ENCODE data around the gene NAPG. TPM values are rescaled to one million over a fixed set of nuclear protein-coding genes. Genes with fewer than 3 reads are reported as not detected.
A peak's percentile ranks its signal among the peaks of the same experiment; 100 is the strongest.
"Not testable (repeated sequence)": the region's sequence is repeated elsewhere in the genome, so short reads cannot be mapped to it uniquely, and the experiment has no call there.

The NAPG gene
- total RNA-seq, 2 experiments from 2014 or later: 26.6 to 32.1 TPM

GRCh38 chr18:10559553-10560451, 34.0 kb downstream of the NAPG start:
- Mint-ChIP-seq H3K9me3 (no peaks in the 10 kb centered on the region), H3K36me3 (ENCODE audit: low read depth) (peaks cover 17% of the 10 kb centered on the region), H3K27me3 (no peaks in the 10 kb centered on the region), H3K4me1 (peaks cover 5% of the 10 kb centered on the region), H3K27ac (no peak overlapping the region), H3K4me3 (no peak overlapping the region)
- CTCF ChIA-PET: interaction anchor here (1.0 to 1.5 kb wide), 4 partner anchors 9 to 132 kb away, joined by 3 to 5 read pairs (median 4); no protein-coding TSS in a partner anchor
- POLR2A ChIA-PET: no interaction called here
- no peak for DNase-seq

DNA sequence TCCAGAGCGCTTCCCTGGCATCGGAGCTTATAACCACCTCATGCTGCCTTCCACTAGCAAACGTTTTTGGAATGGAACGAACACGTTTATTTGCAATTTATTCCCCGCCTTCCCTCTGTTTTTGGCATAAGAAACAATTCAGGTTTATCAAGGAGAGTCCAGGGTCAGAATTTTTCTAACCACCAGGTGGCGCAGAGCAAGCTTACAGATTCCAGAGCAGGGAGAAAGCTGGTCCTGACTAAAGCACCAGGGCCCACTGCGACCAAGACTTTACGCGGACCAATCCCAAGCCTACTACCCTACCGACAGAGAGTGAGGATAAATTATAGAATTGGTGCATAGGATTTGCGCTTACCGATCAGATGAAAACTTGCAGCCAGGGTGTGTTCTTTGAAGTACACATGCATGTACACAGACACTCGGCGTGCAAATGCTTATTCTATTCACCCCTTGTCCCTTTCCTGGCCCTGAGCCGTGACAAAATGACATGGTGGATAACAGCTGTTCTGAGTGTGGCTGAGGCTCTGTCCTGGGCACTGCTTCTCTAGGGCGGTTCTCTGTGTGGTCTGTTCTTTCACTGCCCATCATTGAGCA, 34.7 kb downstream of the NAPG start:
- Mint-ChIP-seq H3K9me3 (no peaks in the 10 kb centered on the region), H3K4me3 (no peak overlapping the region), H3K4me1 (peaks cover 7% of the 10 kb centered on the region), H3K27me3 (no peaks in the 10 kb centered on the region), H3K27ac (no peak overlapping the region), H3K36me3 (ENCODE audit: low read depth) (peaks cover 11% of the 10 kb centered on the region)
- DNase-seq: peak; percentile 73
- ChIA-PET CTCF (interaction anchor here (1.0 to 1.2 kb wide), 4 partner anchors 14 to 131 kb away, joined by 3 to 4 read pairs (median 3); no protein-coding TSS in a partner anchor), POLR2A (no interaction called here)

DNA sequence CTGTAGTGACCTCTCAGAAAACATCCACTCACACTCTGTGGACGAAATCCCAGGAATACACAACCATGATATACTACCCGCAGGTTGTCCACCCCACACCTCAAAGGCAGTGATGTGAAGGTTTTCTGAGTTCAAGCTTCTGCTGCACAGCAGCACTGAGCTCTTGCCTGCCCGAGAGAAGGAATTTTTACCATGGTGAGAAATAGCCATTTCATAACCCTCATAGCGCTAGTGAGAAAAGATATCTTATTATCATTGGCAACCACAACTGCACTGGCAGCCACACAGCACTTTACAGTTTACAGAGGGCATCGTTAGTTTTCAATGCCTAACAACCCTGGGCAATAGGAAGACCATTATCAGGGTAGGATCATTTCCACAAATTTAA, 36.9 kb downstream of the NAPG start:
- H3K4me1 Mint-ChIP-seq: peaks cover 7% of the 10 kb centered on the region
- ChIA-PET CTCF (no interaction called here), POLR2A (no interaction called here)

GRCh38 chr18:10563886-10564285, 38.1 kb downstream of the NAPG start:
- DNase-seq: no peak
- Mint-ChIP-seq H3K27ac (no peak overlapping the region), H3K27me3 (no peaks in the 10 kb centered on the region), H3K9me3 (no peaks in the 10 kb centered on the region), H3K4me1 (peaks cover 7% of the 10 kb centered on the region), H3K36me3 (ENCODE audit: low read depth) (no peaks in the 10 kb centered on the region), H3K4me3 (no peak overlapping the region)
- ChIA-PET CTCF (no interaction called here), POLR2A (no interaction called here)

More for the DNA sequence above, 36.9 kb downstream of the NAPG start:
- H3K36me3 Mint-ChIP-seq (ENCODE audit: low read depth): peaks cover 2% of the 10 kb centered on the region
- no peak for DNase-seq
- H3K9me3 Mint-ChIP-seq: no peaks in the 10 kb centered on the region
- no peak overlapping the region for H3K4me3 Mint-ChIP-seq
- H3K27me3 Mint-ChIP-seq: no peaks in the 10 kb centered on the region
- no peak overlapping the region for H3K27ac Mint-ChIP-seq

- no peak overlapping the region for H3K27ac Mint-ChIP-seq
- no peaks in the 10 kb centered on the region for H3K27me3 Mint-ChIP-seq
- no peaks in the 10 kb centered on the region for H3K9me3 Mint-ChIP-seq
- POLR2A ChIA-PET: no interaction called here
- H3K4me1 Mint-ChIP-seq: peaks cover 4% of the 10 kb centered on the region
- no peak overlapping the region for H3K4me3 Mint-ChIP-seq
- CTCF ChIA-PET: interaction anchor here (0.9 kb wide), 1 partner anchor 13 kb away, joined by 4 read pairs; no protein-coding TSS in a partner anchor
- no peaks in the 10 kb centered on the region for H3K36me3 Mint-ChIP-seq (ENCODE audit: low read depth)
- DNase-seq: no peak
Observed at GRCh38 chr18:10564975-10565773, 39.3 kb downstream of the NAPG start.

- Mint-ChIP-seq H3K4me1 (peaks cover 4% of the 10 kb centered on the region), H3K27me3 (no peaks in the 10 kb centered on the region), H3K9me3 (no peaks in the 10 kb centered on the region), H3K36me3 (ENCODE audit: low read depth) (no peaks in the 10 kb centered on the region), H3K4me3 (no peak overlapping the region), H3K27ac (no peak overlapping the region)
- no peak for DNase-seq
- POLR2A ChIA-PET: no interaction called here
- CTCF ChIA-PET: interaction anchor here (0.9 kb wide), 1 partner anchor 12 kb away, joined by 4 read pairs; no protein-coding TSS in a partner anchor
Observed at GRCh38 chr18:10565835-10566234, 40.0 kb downstream of the NAPG start.

GRCh38 chr18:10566390-10566789, 40.6 kb downstream of the NAPG start:
- Mint-ChIP-seq H3K4me1 (peaks cover 4% of the 10 kb centered on the region), H3K4me3 (no peak overlapping the region), H3K27ac (no peak overlapping the region), H3K27me3 (no peaks in the 10 kb centered on the region), H3K9me3 (no peaks in the 10 kb centered on the region), H3K36me3 (ENCODE audit: low read depth) (no peaks in the 10 kb centered on the region)
- CTCF ChIA-PET: interaction anchor here (0.9 kb wide), 1 partner anchor 12 kb away, joined by 4 read pairs; no protein-coding TSS in a partner anchor
- POLR2A ChIA-PET: no interaction called here
- DNase-seq: no peak

DNA sequence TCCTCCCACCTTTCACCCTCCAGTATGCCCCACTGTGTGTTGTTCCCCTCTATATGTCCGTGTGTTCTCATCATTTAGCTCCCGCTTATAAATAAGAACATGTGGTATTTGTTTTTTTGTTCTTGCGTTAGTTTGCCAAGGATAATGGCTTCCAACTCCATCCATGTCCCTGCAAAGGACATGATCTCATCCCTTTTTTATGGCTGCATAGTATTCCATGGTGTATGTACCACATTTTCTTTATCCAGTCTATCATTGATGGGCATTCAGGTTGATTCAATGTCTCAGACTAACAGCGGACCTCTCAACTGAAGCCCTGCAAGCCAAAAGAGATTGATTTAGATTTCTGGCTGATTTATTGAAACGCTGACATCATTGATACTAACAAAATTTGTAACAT, 44.1 kb downstream of the NAPG start:
- CTCF ChIA-PET, POLR2A ChIA-PET: not testable (repeated sequence)

DNA sequence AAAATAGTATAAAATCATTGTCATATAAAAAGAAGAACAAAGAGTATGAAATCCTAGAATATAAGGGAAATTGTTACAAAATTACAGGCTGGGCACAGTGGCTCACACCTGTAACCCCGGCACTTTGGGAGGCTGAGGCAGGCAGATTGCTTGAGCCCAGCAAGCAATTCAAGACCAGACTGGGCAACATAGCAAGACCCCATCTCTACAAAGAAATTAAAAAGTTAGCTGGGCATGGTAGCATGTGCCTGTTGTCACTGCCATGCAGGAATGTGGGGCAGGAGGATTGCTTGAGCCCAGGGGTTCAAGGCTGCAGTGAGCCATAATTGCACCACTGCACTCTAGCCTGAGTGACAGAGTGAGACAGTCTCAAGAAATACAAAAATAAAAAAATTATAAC, 44.8 kb downstream of the NAPG start:
- H3K36me3 Mint-ChIP-seq (ENCODE audit: low read depth): no peaks in the 10 kb centered on the region
- DNase-seq: no peak
- ChIA-PET POLR2A (no interaction called here), CTCF (no interaction called here)
- no peak overlapping the region for H3K4me3 Mint-ChIP-seq
- H3K4me1 Mint-ChIP-seq: no peaks in the 10 kb centered on the region
- H3K27ac Mint-ChIP-seq: no peak overlapping the region
- H3K9me3 Mint-ChIP-seq: no peaks in the 10 kb centered on the region
- no peaks in the 10 kb centered on the region for H3K27me3 Mint-ChIP-seq

More for the DNA sequence above, 44.1 kb downstream of the NAPG start:
- not testable (repeated sequence) for H3K4me1 Mint-ChIP-seq; H3K9me3 Mint-ChIP-seq; H3K27me3 Mint-ChIP-seq; DNase-seq; H3K36me3 Mint-ChIP-seq (ENCODE audit: low read depth); H3K27ac Mint-ChIP-seq; H3K4me3 Mint-ChIP-seq

- H3K4me1 Mint-ChIP-seq: no peaks in the 10 kb centered on the region
- DNase-seq: no peak
- CTCF ChIA-PET: no interaction called here
- no peaks in the 10 kb centered on the region for H3K9me3 Mint-ChIP-seq
- no peaks in the 10 kb centered on the region for H3K27me3 Mint-ChIP-seq
- POLR2A ChIA-PET: no interaction called here
- no peak overlapping the region for H3K4me3 Mint-ChIP-seq
- H3K36me3 Mint-ChIP-seq (ENCODE audit: low read depth): no peaks in the 10 kb centered on the region
- no peak overlapping the region for H3K27ac Mint-ChIP-seq
Observed at GRCh38 chr18:10571537-10571936, 45.7 kb downstream of the NAPG start.

GRCh38 chr18:10573261-10573660, 47.4 kb downstream of the NAPG start:
- H3K27me3 Mint-ChIP-seq; H3K9me3 Mint-ChIP-seq; POLR2A ChIA-PET; H3K4me3 Mint-ChIP-seq; H3K36me3 Mint-ChIP-seq (ENCODE audit: low read depth); H3K4me1 Mint-ChIP-seq; H3K27ac Mint-ChIP-seq; DNase-seq; CTCF ChIA-PET: not testable (repeated sequence)

DNA sequence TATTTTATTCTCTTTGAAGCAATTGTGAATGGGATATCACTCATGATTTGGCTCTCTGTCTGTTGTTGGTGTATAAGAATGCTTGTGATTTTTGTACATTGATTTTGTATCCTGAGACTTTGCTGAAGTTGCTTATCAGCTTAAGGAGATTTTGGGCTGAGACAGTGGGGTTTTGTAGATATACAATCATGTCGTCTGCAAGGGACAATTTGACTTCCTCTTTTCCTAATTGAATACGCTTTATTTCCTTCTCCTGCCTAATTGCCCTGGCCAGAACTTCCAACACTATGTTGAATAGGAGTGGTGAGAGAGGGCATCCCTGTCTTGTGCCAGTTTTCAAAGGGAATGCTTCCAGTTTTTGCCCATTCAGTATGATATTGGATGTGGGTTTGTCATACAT, 48.6 kb downstream of the NAPG start:
- H3K27me3 Mint-ChIP-seq; H3K9me3 Mint-ChIP-seq; H3K27ac Mint-ChIP-seq; DNase-seq; CTCF ChIA-PET; H3K4me3 Mint-ChIP-seq; POLR2A ChIA-PET; H3K36me3 Mint-ChIP-seq (ENCODE audit: low read depth): not testable (repeated sequence)
- peaks cover 12% of the 10 kb centered on the region for H3K4me1 Mint-ChIP-seq
